ENCODE data around the gene AGPAT2.

DNA sequence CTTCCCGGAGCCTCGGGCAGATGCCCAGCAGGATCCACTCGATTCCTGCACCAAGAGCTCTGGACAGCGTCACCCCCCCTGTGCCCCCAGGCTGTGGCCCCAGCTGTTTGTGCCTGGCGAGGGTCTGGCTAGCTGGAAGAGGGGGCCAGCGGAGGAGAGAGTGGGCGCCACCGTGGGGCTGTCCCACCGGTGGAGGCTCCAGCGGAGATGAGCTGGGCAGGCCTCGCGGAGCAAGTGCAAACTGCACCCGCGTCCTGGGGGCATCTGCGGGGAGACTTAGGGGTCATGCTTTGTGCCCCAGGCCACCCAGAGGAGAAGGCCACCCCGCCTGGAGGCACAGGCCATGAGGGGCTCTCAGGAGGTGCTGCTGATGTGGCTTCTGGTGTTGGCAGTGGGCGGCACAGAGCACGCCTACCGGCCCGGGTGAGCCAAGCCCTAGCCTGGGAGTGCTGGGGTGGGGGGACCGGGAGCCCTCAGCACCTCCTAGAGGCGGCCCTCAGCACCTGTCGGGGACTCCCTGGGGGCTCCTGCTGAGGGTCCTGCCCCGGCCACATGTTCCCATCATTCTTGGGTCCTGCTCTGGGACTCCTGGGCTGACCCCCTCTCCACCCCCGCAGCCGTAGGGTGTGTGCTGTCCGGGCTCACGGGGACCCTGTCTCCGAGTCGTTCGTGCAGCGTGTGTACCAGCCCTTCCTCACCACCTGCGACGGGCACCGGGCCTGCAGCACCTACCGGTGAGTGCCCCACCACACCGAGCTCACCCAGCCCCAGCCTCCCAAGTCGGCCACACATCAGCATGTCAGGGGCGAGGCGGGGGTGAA is 19.1 kb downstream of the AGPAT2 start:
- TF ChIP-seq, protein P1, sequence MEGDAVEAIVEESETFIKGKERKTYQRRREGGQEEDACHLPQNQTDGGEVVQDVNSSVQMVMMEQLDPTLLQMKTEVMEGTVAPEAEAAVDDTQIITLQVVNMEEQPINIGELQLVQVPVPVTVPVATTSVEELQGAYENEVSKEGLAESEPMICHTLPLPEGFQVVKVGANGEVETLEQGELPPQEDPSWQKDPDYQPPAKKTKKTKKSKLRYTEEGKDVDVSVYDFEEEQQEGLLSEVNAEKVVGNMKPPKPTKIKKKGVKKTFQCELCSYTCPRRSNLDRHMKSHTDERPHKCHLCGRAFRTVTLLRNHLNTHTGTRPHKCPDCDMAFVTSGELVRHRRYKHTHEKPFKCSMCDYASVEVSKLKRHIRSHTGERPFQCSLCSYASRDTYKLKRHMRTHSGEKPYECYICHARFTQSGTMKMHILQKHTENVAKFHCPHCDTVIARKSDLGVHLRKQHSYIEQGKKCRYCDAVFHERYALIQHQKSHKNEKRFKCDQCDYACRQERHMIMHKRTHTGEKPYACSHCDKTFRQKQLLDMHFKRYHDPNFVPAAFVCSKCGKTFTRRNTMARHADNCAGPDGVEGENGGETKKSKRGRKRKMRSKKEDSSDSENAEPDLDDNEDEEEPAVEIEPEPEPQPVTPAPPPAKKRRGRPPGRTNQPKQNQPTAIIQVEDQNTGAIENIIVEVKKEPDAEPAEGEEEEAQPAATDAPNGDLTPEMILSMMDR (conservative IDR thresholded peaks at IDR 0.05), result no peak
- TF ChIP-seq ZFX (IDR thresholded peaks at IDR 0.05), result no peak

Data from C4-2B (cell line).